ENCODE results near the gene CD200.
A peak's percentile ranks its signal among the peaks of the same experiment; 100 is the strongest.

CD200 gene, protein sequence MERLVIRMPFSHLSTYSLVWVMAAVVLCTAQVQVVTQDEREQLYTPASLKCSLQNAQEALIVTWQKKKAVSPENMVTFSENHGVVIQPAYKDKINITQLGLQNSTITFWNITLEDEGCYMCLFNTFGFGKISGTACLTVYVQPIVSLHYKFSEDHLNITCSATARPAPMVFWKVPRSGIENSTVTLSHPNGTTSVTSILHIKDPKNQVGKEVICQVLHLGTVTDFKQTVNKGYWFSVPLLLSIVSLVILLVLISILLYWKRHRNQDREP

DNA sequence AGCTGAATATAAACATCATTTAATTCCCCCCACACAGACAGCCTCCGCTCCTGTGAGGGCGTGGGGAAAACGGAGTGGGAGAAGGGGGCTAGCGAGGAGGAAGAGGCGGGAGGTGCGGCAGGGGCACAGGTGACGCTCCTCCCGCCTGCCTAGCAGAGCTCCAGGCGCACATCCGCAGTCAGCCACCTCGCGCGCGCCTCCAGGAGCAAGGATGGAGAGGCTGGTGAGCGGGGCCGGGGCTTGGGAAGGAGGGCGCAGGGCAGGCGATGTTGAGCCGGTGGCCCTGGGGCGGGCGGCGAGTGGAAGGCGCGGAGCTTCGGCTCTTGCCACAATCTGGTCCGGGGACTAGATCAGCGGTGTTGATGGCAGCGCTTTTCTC, at the start of gene CD200:
TSS of gene CD200 (plus strand) at position 155 of the 379 bp plus-strand sequence. CDS start at position 212, 57 bp downstream.
- H3K36me3 Mint-ChIP-seq (ENCODE audit: low read depth) = peaks cover 47% of the 10 kb centered on the region
- DNase-seq = peak; percentile 76
- H3K4me1 Mint-ChIP-seq (ENCODE audit: low read depth) = peaks cover 49% of the 10 kb centered on the region
- no peaks in the 10 kb centered on the region for H3K27me3 Mint-ChIP-seq
- H3K27ac Mint-ChIP-seq = peak within 1 kb of the TSS; percentile 86
- no peaks in the 10 kb centered on the region for H3K9me3 Mint-ChIP-seq
- peak within 1 kb of the TSS; percentile 92 for H3K4me3 Mint-ChIP-seq

DNA sequence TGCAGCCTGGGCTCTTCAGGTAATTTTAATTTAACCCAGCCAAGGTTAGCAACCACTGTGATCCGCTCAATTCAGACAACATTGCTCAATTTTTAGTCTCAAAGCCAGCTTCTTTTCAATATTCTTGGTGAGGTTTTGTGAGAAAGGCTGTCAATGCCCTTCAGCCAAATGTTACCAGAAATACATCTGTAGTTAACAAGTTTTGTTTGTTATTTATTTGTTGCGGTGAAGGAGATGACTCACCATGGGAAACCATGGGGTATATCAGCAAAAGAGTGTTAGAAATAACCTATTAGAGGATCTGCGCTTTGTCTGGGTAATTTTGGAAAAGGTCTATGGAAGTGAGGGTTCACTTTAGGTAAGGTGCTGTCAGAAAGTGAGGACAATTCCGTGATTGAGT, 43.9 kb upstream of the CD200 start:
- Mint-ChIP-seq H3K9me3 (no peaks in the 10 kb centered on the region), H3K27ac (no peak overlapping the region), H3K27me3 (no peaks in the 10 kb centered on the region), H3K4me1 (ENCODE audit: low read depth) (peaks cover 8% of the 10 kb centered on the region), H3K36me3 (ENCODE audit: low read depth) (no peaks in the 10 kb centered on the region), H3K4me3 (no peak overlapping the region)
- no peak for DNase-seq

DNA sequence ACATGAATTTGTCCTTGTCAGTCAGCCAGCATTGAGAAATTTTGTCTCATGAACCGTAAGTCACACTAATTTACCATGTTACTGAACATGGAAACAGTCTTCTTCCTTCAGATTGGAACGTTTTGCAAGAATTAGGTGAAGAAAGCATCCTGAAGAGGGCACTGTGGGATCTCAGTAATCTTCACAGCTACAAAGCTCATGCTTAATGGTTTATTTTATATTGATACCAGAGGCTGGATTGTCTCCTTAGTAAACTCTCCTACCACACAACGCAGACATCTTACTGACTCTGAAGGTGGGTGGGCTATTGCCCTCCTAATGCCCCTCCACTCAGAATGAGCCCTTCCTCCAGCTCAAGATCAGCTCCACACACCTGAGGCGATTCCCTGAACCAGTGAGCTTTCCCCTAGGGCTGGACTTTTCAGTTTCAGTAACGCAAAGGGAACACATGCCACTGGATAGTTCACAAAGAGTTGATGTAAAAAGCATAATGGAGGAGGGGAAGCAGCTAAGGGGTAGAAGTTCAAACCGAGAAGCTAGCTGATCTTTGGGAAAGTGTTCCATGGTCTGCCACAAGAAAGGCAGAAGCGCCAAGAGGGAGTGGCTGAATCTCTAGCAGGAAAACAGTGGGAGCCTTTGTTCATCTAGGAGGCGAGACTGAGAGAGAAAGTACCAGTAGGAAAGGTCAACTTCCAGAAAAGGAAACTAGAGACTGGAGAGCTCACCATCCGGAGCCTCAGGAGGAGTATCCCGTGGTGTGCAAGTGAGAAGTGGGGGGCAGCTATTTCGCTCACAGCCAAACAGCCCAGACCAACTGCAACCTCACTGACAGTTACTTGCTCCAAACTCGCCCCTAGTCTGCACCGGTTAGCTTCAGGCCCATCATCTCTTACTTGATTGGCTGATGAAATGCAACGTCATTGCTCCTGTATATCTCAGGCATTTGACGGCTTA, 39.3 kb upstream of the CD200 start, which contains the start of gene SLC9C1:
TSS of gene SLC9C1 (minus strand) at position 849 of the 954 bp plus-strand sequence. CDS start 7,425 bp downstream, outside the sequence.
- Mint-ChIP-seq H3K4me1 (ENCODE audit: low read depth) (peaks cover 29% of the 10 kb centered on the region), H3K4me3 (peak within 1 kb of the TSS; percentile 62), H3K9me3 (no peaks in the 10 kb centered on the region), H3K36me3 (ENCODE audit: low read depth) (no peaks in the 10 kb centered on the region), H3K27me3 (no peaks in the 10 kb centered on the region), H3K27ac (peak within 1 kb of the TSS; percentile 39)
- DNase-seq = no peak

DNA sequence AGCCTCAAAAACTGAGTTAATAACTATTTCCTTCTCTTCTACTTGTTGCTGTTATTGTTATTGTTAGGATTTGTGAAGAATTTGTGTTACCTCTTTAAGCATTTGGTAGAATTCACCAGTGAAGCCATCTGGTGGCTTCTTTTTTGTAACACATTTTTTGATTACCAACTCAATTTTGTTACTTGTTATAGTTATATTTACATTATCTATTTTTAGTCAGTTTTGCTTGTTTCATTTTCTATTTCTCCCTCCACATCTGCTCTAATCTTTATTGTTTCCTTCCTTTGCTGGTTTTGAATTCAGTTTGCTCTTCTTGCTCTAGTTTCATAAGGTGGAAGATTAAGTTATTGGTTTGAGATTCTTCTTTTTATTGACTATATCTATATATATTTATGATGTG, 35.2 kb upstream of the CD200 start:
- H3K4me1 Mint-ChIP-seq (ENCODE audit: low read depth) = peaks cover 31% of the 10 kb centered on the region
- DNase-seq = no peak

DNA sequence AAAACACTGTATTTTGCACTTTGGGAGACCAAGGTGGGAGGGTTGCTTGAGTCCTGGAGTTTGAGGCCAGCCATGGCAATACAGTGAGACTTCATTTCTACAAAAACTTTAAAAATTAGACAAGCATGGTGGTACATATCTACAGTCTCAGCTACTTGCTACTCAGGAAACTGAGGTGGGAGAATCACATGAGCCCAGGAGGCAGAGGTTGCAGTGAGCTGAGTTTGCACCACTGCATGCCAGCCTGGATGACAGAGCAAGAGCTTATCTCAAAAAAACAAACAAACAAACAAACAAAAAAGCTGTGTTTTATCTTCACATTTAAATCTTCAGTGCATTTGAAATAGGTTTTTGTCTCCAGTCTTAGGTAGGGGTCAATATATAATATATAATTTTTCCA, 34.2 kb upstream of the CD200 start:
- H3K27ac Mint-ChIP-seq = no peak overlapping the region
- no peak overlapping the region for H3K4me3 Mint-ChIP-seq
- H3K27me3 Mint-ChIP-seq = no peaks in the 10 kb centered on the region
- no peaks in the 10 kb centered on the region for H3K9me3 Mint-ChIP-seq
- peaks cover 24% of the 10 kb centered on the region for H3K4me1 Mint-ChIP-seq (ENCODE audit: low read depth)
- no peaks in the 10 kb centered on the region for H3K36me3 Mint-ChIP-seq (ENCODE audit: low read depth)
- DNase-seq = no peak

More for the DNA sequence above, 35.2 kb upstream of the CD200 start:
- Mint-ChIP-seq H3K27ac (no peak overlapping the region), H3K27me3 (no peaks in the 10 kb centered on the region), H3K9me3 (no peaks in the 10 kb centered on the region), H3K4me3 (peak overlapping the region; percentile 25), H3K36me3 (ENCODE audit: low read depth) (no peaks in the 10 kb centered on the region)

DNA sequence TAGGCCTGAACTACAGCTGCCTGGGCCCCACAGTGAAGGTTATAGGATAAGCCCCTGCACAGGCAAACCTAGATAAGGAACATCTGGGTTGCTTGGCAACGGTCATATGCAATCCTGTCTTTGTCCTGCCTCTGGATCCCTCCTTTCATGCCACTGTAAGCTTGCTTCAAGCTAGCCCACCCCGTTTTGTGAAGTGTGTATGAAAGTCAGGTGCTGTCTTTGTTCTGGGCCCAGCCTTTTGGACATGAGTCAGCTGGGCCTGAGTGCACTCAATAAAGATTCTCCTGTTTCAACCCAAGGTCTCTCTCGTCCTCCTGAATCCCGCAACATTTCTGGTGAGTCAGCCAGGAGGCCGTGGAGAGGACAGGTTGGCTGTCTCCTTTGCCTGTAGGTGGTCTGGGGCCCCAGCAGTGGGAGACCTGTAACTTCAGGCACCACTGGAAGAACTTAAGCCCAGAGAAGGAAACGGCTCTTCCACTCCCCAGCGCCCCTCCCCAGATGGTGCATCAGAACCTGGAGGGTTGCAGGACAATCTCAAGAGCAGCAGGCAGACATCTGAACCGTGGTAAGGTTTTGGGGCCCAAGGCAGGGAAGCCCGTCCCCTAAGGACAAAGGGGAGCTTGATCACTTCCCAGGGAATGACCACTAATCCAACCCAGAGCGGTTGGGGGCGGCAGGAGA, 30.7 kb upstream of the CD200 start:
- H3K36me3 Mint-ChIP-seq (ENCODE audit: low read depth) = no peaks in the 10 kb centered on the region

DNA sequence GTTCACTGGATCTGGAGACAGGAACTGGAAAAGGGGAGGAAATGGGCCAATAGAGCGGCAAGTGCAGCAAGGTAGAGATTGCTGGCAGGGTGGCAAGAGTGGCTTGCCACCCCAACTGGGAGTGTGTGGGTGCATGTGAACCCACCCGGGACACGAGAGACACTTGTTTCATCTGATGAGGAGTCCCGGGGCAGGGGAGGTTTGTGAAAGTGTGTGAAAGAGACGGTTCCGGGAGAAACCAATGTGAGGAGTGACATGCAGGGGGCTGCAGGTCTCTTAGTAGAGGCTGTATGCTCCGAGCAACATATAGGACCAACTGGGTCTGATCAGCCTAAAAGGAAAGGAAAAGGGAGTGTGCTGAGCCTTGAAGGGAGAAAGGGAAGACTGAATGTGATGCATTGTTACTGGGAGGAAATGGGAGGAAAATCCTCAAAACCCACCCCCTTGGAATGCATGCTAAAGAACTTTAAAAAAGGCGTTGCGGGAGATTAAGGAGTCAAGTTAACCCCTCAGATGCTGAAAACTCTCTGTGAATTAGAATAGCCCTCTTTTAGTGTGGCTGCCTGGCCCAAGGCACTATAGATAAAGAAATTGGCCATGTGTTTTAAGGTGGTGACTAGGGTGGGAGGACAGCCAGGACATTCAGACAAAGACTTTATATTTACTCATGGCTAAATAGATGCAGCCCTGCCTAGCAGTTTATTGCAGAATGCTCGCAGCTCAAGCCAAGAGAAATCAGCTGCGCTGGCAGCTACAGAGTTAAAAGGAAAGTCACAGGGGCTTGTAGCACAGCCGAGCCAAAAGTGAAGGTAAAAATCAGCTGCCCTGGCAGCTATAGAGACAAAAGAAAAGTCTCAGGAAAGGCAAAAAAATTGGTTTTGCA, 29.8 kb upstream of the CD200 start:
- Mint-ChIP-seq H3K27ac (no peak overlapping the region), H3K36me3 (ENCODE audit: low read depth) (no peaks in the 10 kb centered on the region), H3K27me3 (no peaks in the 10 kb centered on the region), H3K9me3 (no peaks in the 10 kb centered on the region), H3K4me1 (ENCODE audit: low read depth) (peaks cover 7% of the 10 kb centered on the region), H3K4me3 (no peak overlapping the region)
- no peak for DNase-seq

More for the DNA sequence above, 30.7 kb upstream of the CD200 start:
- Mint-ChIP-seq H3K9me3 (no peaks in the 10 kb centered on the region), H3K4me1 (ENCODE audit: low read depth) (peaks cover 14% of the 10 kb centered on the region), H3K27me3 (no peaks in the 10 kb centered on the region), H3K4me3 (no peak overlapping the region), H3K27ac (no peak overlapping the region)
- no peak for DNase-seq

DNA sequence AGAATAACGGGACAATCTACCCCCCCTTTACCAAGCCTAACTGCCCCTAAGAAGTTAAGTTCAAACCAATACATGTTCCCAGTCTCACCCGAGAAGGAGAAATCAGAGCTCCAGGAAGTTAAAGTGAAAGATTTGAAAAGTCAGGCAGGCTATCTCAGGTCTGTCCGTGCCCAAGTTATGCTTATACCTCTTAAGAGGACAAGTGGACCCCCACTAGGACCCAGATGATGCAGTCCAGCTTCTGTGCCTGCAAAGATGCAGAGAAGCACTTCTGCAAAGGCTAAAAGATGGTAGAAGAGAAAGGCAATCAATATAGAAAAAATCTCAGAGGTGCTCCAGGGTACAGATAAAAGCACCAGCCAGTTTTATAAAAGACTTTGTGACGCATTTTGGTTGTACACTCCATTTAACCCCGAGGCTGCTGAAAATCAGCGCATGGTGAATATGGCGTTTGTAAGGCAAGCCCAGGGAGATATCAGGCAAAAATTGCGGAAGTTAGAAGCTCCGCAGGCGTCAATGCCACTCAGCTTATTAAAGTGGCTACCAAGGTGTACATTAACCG, 29.1 kb upstream of the CD200 start:
- DNase-seq = no peak
- Mint-ChIP-seq H3K4me3 (no peak overlapping the region), H3K27me3 (no peaks in the 10 kb centered on the region), H3K36me3 (ENCODE audit: low read depth) (no peaks in the 10 kb centered on the region), H3K27ac (no peak overlapping the region), H3K9me3 (no peaks in the 10 kb centered on the region), H3K4me1 (ENCODE audit: low read depth) (peaks cover under 1% of the 10 kb centered on the region)

DNA sequence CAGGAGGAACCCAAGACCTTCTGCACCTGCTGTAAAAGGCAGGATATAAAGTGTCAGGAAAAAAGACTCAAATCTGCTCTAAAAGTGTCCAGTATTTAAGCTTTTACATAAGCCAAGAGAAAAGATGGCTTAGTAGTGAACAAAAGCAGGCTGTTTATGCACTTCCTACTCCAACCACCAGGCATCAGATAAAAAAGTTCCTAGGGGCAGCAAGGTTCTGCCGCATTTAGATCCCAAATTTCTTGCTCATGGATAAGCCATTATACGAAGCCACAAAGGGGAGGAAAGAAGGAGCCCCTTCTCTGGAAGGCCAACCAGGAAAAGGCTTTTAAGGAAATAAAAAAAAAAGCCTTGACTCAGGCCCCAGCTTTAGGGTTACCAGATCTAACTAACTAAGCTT, 28.3 kb upstream of the CD200 start:
- no peaks in the 10 kb centered on the region for H3K4me1 Mint-ChIP-seq (ENCODE audit: low read depth)
- H3K36me3 Mint-ChIP-seq (ENCODE audit: low read depth) = no peaks in the 10 kb centered on the region
- no peaks in the 10 kb centered on the region for H3K27me3 Mint-ChIP-seq
- DNase-seq = no peak
- H3K27ac Mint-ChIP-seq = no peak overlapping the region
- no peak overlapping the region for H3K4me3 Mint-ChIP-seq
- no peaks in the 10 kb centered on the region for H3K9me3 Mint-ChIP-seq

DNA sequence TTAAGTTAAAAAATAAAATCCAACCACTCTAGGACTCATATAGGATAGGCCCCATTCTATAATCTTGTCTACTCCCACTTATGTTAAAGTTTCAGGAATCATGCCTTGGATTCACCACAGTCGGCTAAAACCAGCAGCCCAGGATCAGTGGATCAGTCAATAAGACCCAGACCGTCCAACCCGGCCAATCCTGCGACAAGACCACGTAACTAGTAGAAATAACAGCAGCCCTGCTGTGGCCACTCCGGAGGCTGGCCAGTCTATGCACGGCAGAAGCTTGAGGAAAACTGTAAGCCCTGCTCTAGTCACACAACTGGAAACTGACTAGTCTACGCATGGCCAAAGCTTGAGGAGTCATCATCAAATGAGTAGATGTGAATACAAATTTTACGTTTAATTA, 26.1 kb upstream of the CD200 start:
- Mint-ChIP-seq H3K27me3 (no peaks in the 10 kb centered on the region), H3K9me3 (no peaks in the 10 kb centered on the region), H3K4me1 (ENCODE audit: low read depth) (no peaks in the 10 kb centered on the region), H3K27ac (no peak overlapping the region), H3K36me3 (ENCODE audit: low read depth) (no peaks in the 10 kb centered on the region), H3K4me3 (no peak overlapping the region)
- DNase-seq = no peak

DNA sequence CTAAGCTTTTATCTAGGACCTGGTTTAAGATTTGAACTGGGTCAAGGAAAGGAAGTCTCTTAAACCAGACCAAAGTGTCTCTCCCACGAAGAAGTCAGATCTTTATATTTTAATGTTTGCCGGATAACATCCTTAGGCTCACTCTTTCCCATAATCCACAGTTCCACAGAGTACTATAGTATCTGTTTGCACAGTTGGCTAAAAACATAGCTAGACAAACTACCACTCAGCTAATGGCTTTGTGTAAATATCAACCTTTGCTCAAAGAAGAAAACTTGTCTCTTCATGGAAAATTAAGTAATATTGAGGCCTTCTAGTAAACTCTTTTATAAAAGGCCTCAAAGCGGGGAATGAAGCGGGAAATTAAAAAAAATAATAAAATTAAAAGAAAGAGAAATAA, 25.4 kb upstream of the CD200 start:
- Mint-ChIP-seq H3K36me3 (ENCODE audit: low read depth) (no peaks in the 10 kb centered on the region), H3K9me3 (no peaks in the 10 kb centered on the region), H3K4me1 (ENCODE audit: low read depth) (no peaks in the 10 kb centered on the region), H3K27me3 (no peaks in the 10 kb centered on the region), H3K4me3 (no peak overlapping the region), H3K27ac (no peak overlapping the region)
- no peak for DNase-seq

DNA sequence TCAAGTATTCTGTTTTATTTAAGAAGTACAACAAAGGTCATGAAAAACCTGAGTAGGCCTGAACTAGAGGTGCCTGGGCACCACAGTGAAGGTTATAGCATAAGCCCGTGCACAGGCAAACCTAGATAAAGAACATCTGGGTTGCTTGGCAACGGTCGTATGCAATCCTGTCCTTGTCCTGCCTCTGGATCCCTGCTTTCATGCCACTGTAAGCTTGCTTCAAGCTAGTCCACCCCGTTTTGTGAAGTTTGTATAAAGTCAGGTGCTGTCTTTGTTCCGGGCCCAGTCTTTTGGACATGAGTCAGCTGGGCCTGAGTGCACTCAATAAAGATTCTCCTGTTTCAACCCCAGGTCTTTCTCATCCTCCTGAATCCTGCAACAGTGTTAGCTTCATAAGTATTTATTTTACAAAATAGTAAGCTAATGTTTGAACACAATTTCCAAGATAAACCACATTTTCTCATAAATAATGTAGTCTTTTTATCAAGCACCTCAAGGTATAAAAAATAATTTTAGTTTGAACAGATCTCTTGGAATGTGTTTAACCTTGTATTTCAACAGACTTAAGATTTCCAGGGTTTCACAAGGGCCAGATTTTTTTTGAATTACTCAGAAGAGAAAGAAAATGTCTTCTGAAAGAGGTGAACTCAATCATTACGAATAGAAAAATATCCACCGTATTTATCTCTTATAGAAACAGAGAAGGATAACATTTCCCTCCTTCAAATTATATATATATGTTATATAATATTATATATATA, 24.6 kb upstream of the CD200 start:
- Mint-ChIP-seq H3K9me3 (no peaks in the 10 kb centered on the region), H3K27ac (no peak overlapping the region)
- DNase-seq = no peak

DNA sequence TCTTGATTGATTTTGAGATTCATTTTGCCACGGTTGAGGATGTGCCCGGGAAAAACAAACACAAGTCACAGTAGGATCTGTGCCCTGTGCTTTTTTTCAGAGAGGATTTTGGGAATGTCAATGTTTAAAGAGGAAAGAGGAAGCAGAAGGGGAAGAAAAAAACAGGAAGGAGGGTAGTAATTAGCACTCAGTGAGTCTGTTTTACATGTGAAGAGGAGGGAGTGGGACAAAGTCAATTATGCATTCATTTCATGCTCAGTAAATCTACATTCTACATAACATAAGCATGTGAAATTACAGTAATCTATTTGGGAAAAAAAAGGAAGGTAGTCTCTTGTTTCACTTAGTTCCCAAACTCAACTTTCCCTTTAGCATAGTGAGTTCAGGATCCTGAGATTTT, 18.3 kb upstream of the CD200 start:
- no peak for DNase-seq
- H3K9me3 Mint-ChIP-seq = peaks cover 6% of the 10 kb centered on the region
- H3K27me3 Mint-ChIP-seq = peaks cover 6% of the 10 kb centered on the region
- H3K27ac Mint-ChIP-seq = no peak overlapping the region
- H3K4me3 Mint-ChIP-seq = no peak overlapping the region
- no peaks in the 10 kb centered on the region for H3K4me1 Mint-ChIP-seq (ENCODE audit: low read depth)
- H3K36me3 Mint-ChIP-seq (ENCODE audit: low read depth) = peaks cover 2% of the 10 kb centered on the region

More for the DNA sequence above, 24.6 kb upstream of the CD200 start:
- Mint-ChIP-seq H3K4me1 (ENCODE audit: low read depth) (no peaks in the 10 kb centered on the region), H3K4me3 (no peak overlapping the region), H3K27me3 (no peaks in the 10 kb centered on the region), H3K36me3 (ENCODE audit: low read depth) (no peaks in the 10 kb centered on the region)
